Measurements from ENCODE around the gene REEP1.

- TF ChIP-seq CTCF (conservative IDR thresholded peaks at IDR 0.05) (no peak), EZH2 (IDR thresholded peaks at IDR 0.05; ENCODE audit: low read depth) (no peak)
These were observed 82.6 kb downstream of the REEP1 start for GRCh38 chr2:86254576-86255538.

Measured in PC-9 (cell line).